A549 treated with RU486 at 1 μM for 4 hours (cell line): ENCODE data around the gene MRPL16. TPM values are rescaled to one million over a fixed set of nuclear protein-coding genes. Genes with fewer than 3 reads are reported as not detected.

Experiments
- total RNA-seq: library from RNA; stranded (reverse); fragments of 200-300 nt; extraction: Qiagen RNA extraction; gene quantifications from 5 replicates; pipeline ENCODE4 v1.2.3, GENCODE V29; 2022; ENCODE audit warnings: low read depth

Gene MRPL16
- total RNA-seq: 60.2 to 66.4 TPM (median 65.1 TPM) in 5 replicates

DNA sequence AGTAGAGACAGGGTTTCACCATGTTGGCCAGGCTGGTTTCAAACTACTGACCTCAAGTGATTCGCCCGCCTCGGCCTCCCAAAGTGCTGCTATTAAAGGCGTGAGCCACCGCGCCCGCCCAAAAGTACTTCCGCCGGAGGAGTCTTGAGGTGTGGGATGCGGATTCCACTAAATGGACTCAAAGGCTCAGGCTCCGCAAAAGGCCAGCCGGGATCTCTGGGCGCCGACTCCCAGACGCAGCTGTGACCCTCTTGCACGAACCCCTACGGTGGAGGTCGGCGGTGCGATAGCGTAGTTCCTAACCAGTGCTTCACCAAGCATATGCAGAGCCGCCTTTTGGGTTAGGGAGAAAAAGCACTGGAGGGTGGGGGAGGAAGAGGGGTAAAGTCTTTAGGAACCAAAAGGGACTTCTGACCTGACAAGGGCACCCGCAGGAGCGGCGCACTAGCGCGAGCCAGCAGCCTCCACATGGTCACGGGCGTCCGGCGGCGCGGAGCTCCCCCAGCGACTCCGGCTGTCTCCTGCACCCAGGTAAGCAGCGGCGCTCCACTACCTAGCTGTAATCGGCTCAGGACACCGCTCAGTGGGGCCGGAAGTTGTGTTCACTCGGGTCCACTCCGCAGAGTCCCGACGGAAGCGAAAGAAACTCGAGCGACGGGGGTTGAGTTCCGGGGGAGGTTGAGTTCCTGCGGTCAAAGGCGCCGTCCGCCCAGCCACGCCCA is at the start of gene MRPL16:
Gene MRPL16, minus strand, starts transcription at position 590 of the 722 bp plus-strand sequence. Its CDS starts 120 bp downstream, at position 470.

GRCh38 chr11:59845399-59845798 is 34.8 kb upstream of the MRPL16 start, which contains the start of gene CBLIF:
CBLIF (minus strand) TSS chr11:59845499; CDS start chr11:59845453, 46 bp downstream.

Other genes with a start within 250 kb of the MRPL16 start
- gene OSBP, start 195.0 kb downstream of the MRPL16 start, total RNA-seq: 26.7 to 29.9 TPM (median 27.4 TPM) in 5 replicates
- 38.7 to 49.2 TPM (median 47.1 TPM) in 5 replicates for gene PATL1, start 141.7 kb downstream of the MRPL16 start, total RNA-seq
- not detected in 5 replicates for gene OR10V1, start 96.9 kb downstream of the MRPL16 start, total RNA-seq
- gene STX3, start 55.4 kb downstream of the MRPL16 start, total RNA-seq: 24.1 to 30.8 TPM (median 29.3 TPM) in 5 replicates
- not detected in 5 replicates for gene CBLIF, start 34.7 kb upstream of the MRPL16 start, total RNA-seq
- 0.15 to 0.50 TPM (median 0.43 TPM) in 5 replicates for gene TCN1, start 55.7 kb upstream of the MRPL16 start, total RNA-seq
- gene OOSP3, start 68.0 kb upstream of the MRPL16 start, total RNA-seq: not detected in 5 replicates
- not detected in 5 replicates for gene OOSP1, start 127.7 kb upstream of the MRPL16 start, total RNA-seq
- gene OOSP4A, start 153.3 kb upstream of the MRPL16 start, total RNA-seq: not detected in 5 replicates
- not detected in 5 replicates for gene OOSP4B, start 206.4 kb upstream of the MRPL16 start, total RNA-seq
- not detected in 5 replicates for gene OOSP2, start 229.6 kb upstream of the MRPL16 start, total RNA-seq
- gene MS4A3, start 245.9 kb upstream of the MRPL16 start, total RNA-seq: not detected in 5 replicates